OCI-LY7 (cell line): Measurements from ENCODE around the gene RASAL3.
"Not testable (repeated sequence)": the region's sequence is repeated elsewhere in the genome, so short reads cannot be mapped to it uniquely, and the experiment has no call there.

ENCODE experiments used
- EZH2phosphoT487 ChIP-seq: fragments of 200-600 bp; sonication (generic); IDR thresholded peaks from 2 replicates; pipeline ENCODE4 v1.6.1; 2018; ENCODE audit warnings: low read depth, borderline replicate concordance, mild to moderate bottlenecking, mixed run types, antibody characterized with exemption, low read length, moderate library complexity, mixed read lengths
- TF ChIP-seq, protein P1 (sequence below): fragments of 200-600 bp; sonication (generic); conservative IDR thresholded peaks from 2 replicates; pipeline ENCODE4 v1.5.1; 2014; ENCODE audit warnings: mild to moderate bottlenecking, antibody characterized with exemption, low read length, moderate library complexity, mixed read lengths

- TF ChIP-seq, protein P1, sequence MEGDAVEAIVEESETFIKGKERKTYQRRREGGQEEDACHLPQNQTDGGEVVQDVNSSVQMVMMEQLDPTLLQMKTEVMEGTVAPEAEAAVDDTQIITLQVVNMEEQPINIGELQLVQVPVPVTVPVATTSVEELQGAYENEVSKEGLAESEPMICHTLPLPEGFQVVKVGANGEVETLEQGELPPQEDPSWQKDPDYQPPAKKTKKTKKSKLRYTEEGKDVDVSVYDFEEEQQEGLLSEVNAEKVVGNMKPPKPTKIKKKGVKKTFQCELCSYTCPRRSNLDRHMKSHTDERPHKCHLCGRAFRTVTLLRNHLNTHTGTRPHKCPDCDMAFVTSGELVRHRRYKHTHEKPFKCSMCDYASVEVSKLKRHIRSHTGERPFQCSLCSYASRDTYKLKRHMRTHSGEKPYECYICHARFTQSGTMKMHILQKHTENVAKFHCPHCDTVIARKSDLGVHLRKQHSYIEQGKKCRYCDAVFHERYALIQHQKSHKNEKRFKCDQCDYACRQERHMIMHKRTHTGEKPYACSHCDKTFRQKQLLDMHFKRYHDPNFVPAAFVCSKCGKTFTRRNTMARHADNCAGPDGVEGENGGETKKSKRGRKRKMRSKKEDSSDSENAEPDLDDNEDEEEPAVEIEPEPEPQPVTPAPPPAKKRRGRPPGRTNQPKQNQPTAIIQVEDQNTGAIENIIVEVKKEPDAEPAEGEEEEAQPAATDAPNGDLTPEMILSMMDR, result not testable (repeated sequence)
- TF ChIP-seq EZH2phosphoT487, result not testable (repeated sequence)
Measured at GRCh38 chr19:15473821-15474220, 9.5 kb upstream of the RASAL3 start.
